IPS DF 19.7 (cell line): ENCODE data around the gene ASCL5.

Experiments used
- DNase-seq: peaks from one replicate; pipeline ENCODE4 v3.0.0-alpha.2; 2013; ENCODE audit warnings: low read depth, low spot score

Gene ASCL5

GRCh38 chr1:201111156-201111555, 15.8 kb downstream of the ASCL5 start:
- DNase-seq: no peak

GRCh38 chr1:201110616-201111015, 16.4 kb downstream of the ASCL5 start:
- no peak for DNase-seq

- DNase-seq: no peak
Measured at GRCh38 chr1:201110138-201110537, 16.8 kb downstream of the ASCL5 start.

GRCh38 chr1:201109651-201110050, 17.3 kb downstream of the ASCL5 start:
- DNase-seq: no peak

- no peak for DNase-seq
Measured at GRCh38 chr1:201108614-201109013, 18.4 kb downstream of the ASCL5 start.

- no peak for DNase-seq
Measured at GRCh38 chr1:201105688-201106087, 21.3 kb downstream of the ASCL5 start.

- no peak for DNase-seq
Measured at GRCh38 chr1:201104141-201104540, 22.8 kb downstream of the ASCL5 start.

- no peak for DNase-seq
Measured at GRCh38 chr1:201103666-201104065, 23.3 kb downstream of the ASCL5 start.

GRCh38 chr1:201100169-201100930, 26.6 kb downstream of the ASCL5 start:
- DNase-seq: no peak

- DNase-seq: no peak
Measured at GRCh38 chr1:201098992-201099677, 27.8 kb downstream of the ASCL5 start.

- DNase-seq: no peak
Measured at GRCh38 chr1:201096977-201097856, 29.8 kb downstream of the ASCL5 start.

GRCh38 chr1:201096041-201096461, 30.9 kb downstream of the ASCL5 start:
- no peak for DNase-seq

- no peak for DNase-seq
Measured at GRCh38 chr1:201095581-201095980, 31.4 kb downstream of the ASCL5 start.

- no peak for DNase-seq
Measured at GRCh38 chr1:201094832-201095231, 32.2 kb downstream of the ASCL5 start.

- no peak for DNase-seq
Measured at GRCh38 chr1:201093962-201094361, 33.0 kb downstream of the ASCL5 start.

GRCh38 chr1:201093561-201093960, 33.4 kb downstream of the ASCL5 start:
- no peak for DNase-seq

- DNase-seq: no peak
Measured at GRCh38 chr1:201092738-201093137, 34.2 kb downstream of the ASCL5 start.

GRCh38 chr1:201091256-201091655, 35.7 kb downstream of the ASCL5 start:
- no peak for DNase-seq

- no peak for DNase-seq
Measured at GRCh38 chr1:201090541-201090940, 36.4 kb downstream of the ASCL5 start.

GRCh38 chr1:201089596-201089995, 37.4 kb downstream of the ASCL5 start:
- DNase-seq: no peak

- DNase-seq: no peak
Measured at GRCh38 chr1:201088901-201089525, 38.0 kb downstream of the ASCL5 start.

GRCh38 chr1:201088395-201088794, 38.6 kb downstream of the ASCL5 start:
- DNase-seq: no peak
